ENCODE measurements around the gene ZMYND10. TPM values are rescaled to one million over a fixed set of nuclear protein-coding genes. Genes with fewer than 3 reads are reported as not detected.
A peak's percentile ranks its signal among the peaks of the same experiment; 100 is the strongest.

The ZMYND10 gene
- total and polyA plus RNA-seq, 9 of the 15 experiments (the other 6 are each of a cell fraction or from before 2014, with no cell fraction given), result 0.20 to 2.8 (median 0.70) TPM

GRCh38 chr3:50350527-50351322, 5.2 kb upstream of the ZMYND10 start, which contains the start of the genes CYB561D2 and NPRL2 (continued):
- TF ChIP-seq NR0B1 (IDR thresholded peaks at IDR 0.05; ENCODE audit: partially characterized antibody), result no peak
- TF ChIP-seq ETV1 (tag; conservative IDR thresholded peaks at IDR 0.05; ENCODE audit: low read depth), result no peak; the same call in 1 of the 2 replicates
- no peak for TF ChIP-seq RBM25 (IDR thresholded peaks at IDR 0.05; ENCODE audit: low read depth, low read length, severe bottlenecking)
- no peak for TF ChIP-seq NBN (IDR thresholded peaks at IDR 0.05; ENCODE audit: low read depth)
- no peak for TF ChIP-seq TCF15 (CRISPR knock-in tag; IDR thresholded peaks at IDR 0.05)
- no peak for TF ChIP-seq MAFF (IDR thresholded peaks at IDR 0.05; ENCODE audit: low read length)
- TF ChIP-seq ZNF175 (CRISPR knock-in tag; IDR thresholded peaks at IDR 0.05; ENCODE audit: low read depth), result peak; percentile 85; the same call in 1 of the 2 replicates
- peak; percentile 62; the same call in 1 of the 2 replicates for TF ChIP-seq MYNN (IDR thresholded peaks at IDR 0.05)
- no peak for TF ChIP-seq MYNN (CRISPR knock-in tag; IDR thresholded peaks at IDR 0.05)
- peak; percentile 74 to 89 for TF ChIP-seq MNT (conservative IDR thresholded peaks at IDR 0.05)
- TF ChIP-seq ZNF830 (CRISPR knock-in tag; IDR thresholded peaks at IDR 0.05), result no peak
- no peak for TF ChIP-seq USF2 (CRISPR knock-in tag; IDR thresholded peaks at IDR 0.05)
- peak; percentile 47 for TF ChIP-seq POU5F1 (IDR thresholded peaks at IDR 0.05; ENCODE audit: borderline replicate concordance, low read depth, low read length, partially characterized antibody)
- TF ChIP-seq LARP7 (IDR thresholded peaks at IDR 0.05), result no peak
- TF ChIP-seq PBX2 (CRISPR knock-in tag; IDR thresholded peaks at IDR 0.05; ENCODE audit: low read depth), result no peak
- TF ChIP-seq PBX2 (tag; conservative IDR thresholded peaks at IDR 0.05; ENCODE audit: low read depth), result no peak
- no peak for TF ChIP-seq TEAD2 (tag; IDR thresholded peaks at IDR 0.05)
- TF ChIP-seq ZNF507 (tag; conservative IDR thresholded peaks at IDR 0.05), result no peak
- peak; percentile 63 for TF ChIP-seq SIN3B (IDR thresholded peaks at IDR 0.05; ENCODE audit: low read depth)
- TF ChIP-seq ARID3B (CRISPR knock-in tag; IDR thresholded peaks at IDR 0.05; ENCODE audit: borderline replicate concordance), result no peak

Data from K562 (cell line).